Smooth muscle cell (in vitro differentiated cells): ENCODE data around the gene MRPL43. TPM values are rescaled to one million over a fixed set of nuclear protein-coding genes. Genes with fewer than 3 reads are reported as not detected.

Experiments
- DNase-seq: peaks from one replicate; lab custom pipeline; 2025; ENCODE audit not compliant: unreplicated experiment; lab: John Stamatoyannopoulos, UW
- H2AFZ ChIP-seq: fragments of 200-600 bp; sonication (generic); 2 replicates; pipeline ENCODE4 v1.6.0; 2016; ENCODE audit warnings: antibody characterized with exemption, low read depth, mild to moderate bottlenecking
- H3F3A ChIP-seq: fragments of 200-600 bp; sonication (generic); 2 replicates; pipeline ENCODE4 v1.6.0; 2017; ENCODE audit warnings: antibody characterized with exemption, low read depth
- H3K27ac ChIP-seq: fragments of 200-600 bp; sonication (generic); 2 replicates; pipeline ENCODE4 v1.5.1; 2016; ENCODE audit warnings: low read depth, mild to moderate bottlenecking
- H3K27me3 ChIP-seq: fragments of 200-600 bp; sonication (generic); 2 replicates; pipeline ENCODE4 v1.6.1; 2016; ENCODE audit warnings: low read depth, mild to moderate bottlenecking
- H3K36me3 ChIP-seq: fragments of 200-600 bp; sonication (generic); 2 replicates; pipeline ENCODE4 v1.5.1; 2016; ENCODE audit warnings: low read depth
- H3K4me1 ChIP-seq: fragments of 200-600 bp; sonication (generic); 2 replicates; pipeline ENCODE4 v1.5.1; 2016; ENCODE audit warnings: low read depth
- H3K4me2 ChIP-seq: fragments of 200-600 bp; sonication (generic); 2 replicates; pipeline ENCODE4 v1.6.0; 2016; ENCODE audit warnings: mild to moderate bottlenecking
- H3K4me3 ChIP-seq: fragments of 200-600 bp; sonication (generic); 2 replicates; pipeline ENCODE4 v1.5.1; 2016; ENCODE audit warnings: mild to moderate bottlenecking
- H3K79me2 ChIP-seq: fragments of 200-600 bp; sonication (generic); 2 replicates; pipeline ENCODE4 v1.6.0; 2016; ENCODE audit warnings: low read depth, mild to moderate bottlenecking
- H3K9ac ChIP-seq: fragments of 200-600 bp; sonication (generic); 2 replicates; pipeline ENCODE4 v1.6.0; 2016; ENCODE audit warnings: low read depth
- H3K9me3 ChIP-seq: fragments of 200-600 bp; sonication (generic); replicated peaks from 2 replicates; pipeline ENCODE4 v1.5.1; 2016; ENCODE audit warnings: low read depth
- H4K20me1 ChIP-seq: fragments of 200-600 bp; sonication (generic); 2 replicates; pipeline ENCODE4 v1.6.0; 2016; ENCODE audit warnings: low read depth
- CTCF ChIP-seq: fragments of 200-600 bp; sonication (generic); IDR thresholded peaks from 2 replicates; pipeline ENCODE4 v1.5.1; 2017; ENCODE audit warnings: borderline replicate concordance, mild to moderate bottlenecking, antibody characterized with exemption; ENCODE audit not compliant: insufficient read depth, poor library complexity, severe bottlenecking
- WGBS: methylation state at CpG from one replicate; pipeline ENCODE4 v1.1.7; 2016; ENCODE audit warnings: low lambda C conversion rate; 5-methylcytosine and 5-hydroxymethylcytosine counted together
- polyA plus RNA-seq: library from polyadenylated mRNA; unstranded; fragments of >200 nt; fragmentation: Nextera tagmentation; extraction: Ambion mirVana; gene quantifications from 2 replicates; pipeline ENCODE4 v1.2.1, GENCODE V29; 2016
- total RNA-seq: library from RNA; depleted of rRNA; stranded (reverse); fragments of >200 nt; gene quantifications from 2 replicates; pipeline ENCODE4 v1.2.3, GENCODE V29; 2014

The MRPL43 gene
- total and polyA plus RNA-seq, 2 experiments from 2014 or later = 89.9 to 120 TPM

DNA sequence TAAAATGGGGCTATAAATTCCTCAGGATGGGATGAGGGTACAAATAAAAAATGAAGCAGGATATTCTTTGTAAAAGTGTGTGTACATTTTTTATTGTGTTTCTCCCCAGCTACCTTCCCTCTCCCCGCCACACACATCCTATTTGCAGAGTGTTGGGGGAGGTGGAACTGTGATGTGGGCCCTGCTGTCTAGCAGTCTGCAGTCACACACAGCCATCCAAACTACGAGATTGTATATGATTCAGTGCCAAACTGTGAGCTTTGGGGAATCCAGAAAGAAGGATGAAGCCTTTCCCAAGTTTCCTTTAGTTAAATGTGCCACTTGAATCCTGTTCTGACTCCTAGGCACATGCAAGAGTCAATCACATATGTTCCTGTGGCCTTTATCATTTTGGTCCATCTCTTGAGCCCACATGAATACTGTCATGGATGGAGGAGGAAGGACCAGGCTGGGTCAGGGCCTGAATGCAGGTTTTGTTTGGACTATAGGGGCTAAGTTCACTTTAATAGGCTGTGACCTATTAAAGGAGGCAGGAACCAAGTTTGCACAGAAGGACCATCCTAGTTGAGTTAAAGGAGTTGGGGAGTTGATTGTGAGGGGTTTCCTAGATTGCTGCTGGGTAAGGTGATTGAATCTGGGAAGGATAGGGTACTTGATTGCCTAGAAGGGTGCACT is 19.1 kb downstream of the MRPL43 start:
- no peak overlapping the region for H2AFZ ChIP-seq
- no peak overlapping the region for H3K27ac ChIP-seq
- H3F3A ChIP-seq = peaks cover 21% of the 10 kb centered on the region
- no peaks in the 10 kb centered on the region for H3K9me3 ChIP-seq
- H3K4me2 ChIP-seq = no peak overlapping the region
- no peaks in the 10 kb centered on the region for H4K20me1 ChIP-seq
- no peak for DNase-seq
- WGBS = 88% methylated on average over 2 of the region's 2 CpGs
- no peaks in the 10 kb centered on the region for H3K4me1 ChIP-seq
- no peaks in the 10 kb centered on the region for H3K36me3 ChIP-seq
- TF ChIP-seq CTCF = no peak
- no peak overlapping the region for H3K9ac ChIP-seq
- no peaks in the 10 kb centered on the region for H3K79me2 ChIP-seq
- H3K4me3 ChIP-seq = no peak overlapping the region
- H3K27me3 ChIP-seq = no peaks in the 10 kb centered on the region

DNA sequence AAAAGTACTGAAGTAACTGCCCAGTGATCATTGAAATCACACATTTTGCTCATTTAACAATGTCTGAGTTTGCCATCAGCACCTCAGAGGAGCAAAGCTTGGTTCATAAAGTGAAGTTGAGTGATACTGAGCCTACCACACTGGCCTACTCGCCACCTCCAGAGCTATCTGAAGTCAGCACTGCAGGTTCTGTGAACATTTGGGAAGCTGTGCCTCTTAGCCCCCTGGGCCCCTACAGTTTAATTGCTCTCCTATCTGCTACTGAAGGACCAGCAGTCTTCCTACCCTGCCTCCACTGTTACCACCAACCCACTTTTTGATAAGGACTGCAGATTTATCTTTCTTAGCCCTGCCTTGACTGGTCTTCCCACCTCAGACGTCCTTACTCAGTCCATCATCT is 20.0 kb downstream of the MRPL43 start:
- Histone ChIP-seq H4K20me1 (no peaks in the 10 kb centered on the region), H3K27ac (no peak overlapping the region), H3K9me3 (no peaks in the 10 kb centered on the region), H3K27me3 (no peaks in the 10 kb centered on the region), H3K79me2 (no peaks in the 10 kb centered on the region), H2AFZ (no peak overlapping the region), H3K4me2 (no peak overlapping the region), H3K9ac (no peak overlapping the region), H3K4me3 (no peak overlapping the region), H3K4me1 (no peaks in the 10 kb centered on the region), H3F3A (peaks cover 23% of the 10 kb centered on the region), H3K36me3 (peaks cover under 1% of the 10 kb centered on the region)
- no peak for TF ChIP-seq CTCF
- WGBS = 65% methylated on average over 2 of the region's 2 CpGs
- DNase-seq = no peak

DNA sequence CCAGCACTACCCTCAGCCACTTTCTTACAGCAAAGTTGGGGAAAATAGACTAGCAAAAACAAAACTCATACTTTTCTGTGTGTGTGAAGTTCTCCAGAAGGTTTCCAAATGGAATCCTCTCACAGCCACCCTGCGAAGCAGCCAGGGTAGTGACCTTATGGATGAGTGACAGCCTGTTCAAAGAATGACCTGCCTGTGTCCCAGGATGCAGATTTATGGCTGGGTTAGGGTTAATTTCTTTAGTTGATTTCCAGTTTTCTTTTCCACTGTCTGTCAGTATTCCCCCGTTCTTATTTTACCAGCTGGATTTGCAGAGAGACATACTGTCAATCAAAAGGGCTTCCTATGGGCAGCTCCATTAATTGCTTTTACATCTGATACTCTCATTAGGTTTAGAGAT is 20.4 kb downstream of the MRPL43 start:
- H3K9me3 ChIP-seq = no peaks in the 10 kb centered on the region
- H4K20me1 ChIP-seq = no peaks in the 10 kb centered on the region
- peaks cover 23% of the 10 kb centered on the region for H3F3A ChIP-seq
- no peak overlapping the region for H3K4me2 ChIP-seq
- peaks cover 4% of the 10 kb centered on the region for H3K36me3 ChIP-seq
- no peak overlapping the region for H3K9ac ChIP-seq
- no peak overlapping the region for H3K27ac ChIP-seq
- no peak for TF ChIP-seq CTCF
- H3K4me3 ChIP-seq = no peak overlapping the region
- H3K4me1 ChIP-seq = no peaks in the 10 kb centered on the region
- H2AFZ ChIP-seq = no peak overlapping the region
- 87% methylated on average over 2 of the region's 2 CpGs for WGBS
- no peaks in the 10 kb centered on the region for H3K27me3 ChIP-seq
- no peaks in the 10 kb centered on the region for H3K79me2 ChIP-seq
- no peak for DNase-seq

DNA sequence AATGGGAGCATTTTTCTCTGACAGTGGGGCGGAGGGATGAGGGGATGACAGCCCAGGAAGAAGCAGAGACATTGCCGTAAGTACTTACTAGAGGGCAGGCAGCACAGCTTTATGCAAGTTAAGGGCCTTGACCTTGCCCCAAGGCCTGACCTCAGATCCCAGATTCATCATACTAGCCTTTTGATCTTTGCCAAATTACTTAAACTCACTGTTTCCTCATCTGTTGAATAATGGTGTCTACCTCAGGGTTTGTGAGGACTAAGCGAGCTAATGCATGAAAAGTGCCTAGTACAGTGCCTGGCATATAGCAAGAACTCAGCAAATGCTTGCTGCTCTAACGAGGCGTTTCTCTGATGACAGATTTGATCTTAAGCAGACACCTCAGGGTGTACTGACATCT is 21.5 kb downstream of the MRPL43 start:
- peaks cover 23% of the 10 kb centered on the region for H3F3A ChIP-seq
- H3K9ac ChIP-seq = no peak overlapping the region
- H3K27me3 ChIP-seq = no peaks in the 10 kb centered on the region
- no peaks in the 10 kb centered on the region for H3K4me1 ChIP-seq
- no peak for DNase-seq
- no peak overlapping the region for H3K27ac ChIP-seq
- no peak overlapping the region for H2AFZ ChIP-seq
- H3K4me2 ChIP-seq = no peak overlapping the region
- H3K4me3 ChIP-seq = no peak overlapping the region
- 72% methylated on average over 5 of the region's 5 CpGs for WGBS
- H3K9me3 ChIP-seq = no peaks in the 10 kb centered on the region
- TF ChIP-seq CTCF = no peak
- H3K36me3 ChIP-seq = peaks cover 4% of the 10 kb centered on the region
- H4K20me1 ChIP-seq = no peaks in the 10 kb centered on the region
- H3K79me2 ChIP-seq = no peaks in the 10 kb centered on the region
